Astrocyte of the cerebellum (primary cell): Measurements from ENCODE around the gene SCARF2.

Experiments used
- DNase-seq: peaks from one replicate; pipeline ENCODE4 v3.0.0-alpha.2; 2011; ENCODE audit warnings: low read depth
- H3K4me3 ChIP-seq: 2 replicates; pipeline ENCODE4 v1.5.1; 2011; ENCODE audit warnings: mild to moderate bottlenecking, low read depth, low read length, moderate library complexity
- CTCF ChIP-seq: IDR thresholded peaks from 2 replicates; pipeline ENCODE4 v1.5.1; 2012; ENCODE audit warnings: low read length, low read depth, moderate library complexity, mild to moderate bottlenecking; ENCODE audit errors: missing control alignments
- in situ Hi-C: cut with HindIII; loops from 2 replicates; pipeline ENCODE4 v1.10.0; 2017; ENCODE audit warnings: low sequenced_read_pairs

SCARF2 gene

GRCh38 chr22:20401376-20402014, 36.1 kb downstream of the SCARF2 start:
- no peak overlapping the region for H3K4me3 ChIP-seq
- in situ Hi-C loops = no loop called here
- DNase-seq = no peak
- no peak for TF ChIP-seq CTCF

- in situ Hi-C loops = no loop called here
- no peak for TF ChIP-seq CTCF
- DNase-seq = no peak
- H3K4me3 ChIP-seq = no peak overlapping the region
Observed at GRCh38 chr22:20400606-20401375, 36.8 kb downstream of the SCARF2 start.

GRCh38 chr22:20399866-20400605, 37.6 kb downstream of the SCARF2 start:
- no peak for TF ChIP-seq CTCF
- H3K4me3 ChIP-seq = no peak overlapping the region
- in situ Hi-C loops = no loop called here
- no peak for DNase-seq

- DNase-seq = no peak
- H3K4me3 ChIP-seq = no peak overlapping the region
- in situ Hi-C loops = no loop called here
- TF ChIP-seq CTCF = no peak
Observed at GRCh38 chr22:20398420-20398819, 39.2 kb downstream of the SCARF2 start.

GRCh38 chr22:20397498-20397897, 40.1 kb downstream of the SCARF2 start:
- TF ChIP-seq CTCF = no peak
- H3K4me3 ChIP-seq = no peak overlapping the region
- in situ Hi-C loops = no loop called here
- DNase-seq = no peak

GRCh38 chr22:20396639-20397038, 41.0 kb downstream of the SCARF2 start:
- in situ Hi-C loops = no loop called here
- no peak for DNase-seq
- no peak overlapping the region for H3K4me3 ChIP-seq
- TF ChIP-seq CTCF = no peak
